EL (cell line): ENCODE results near the gene CPSF6.
"Not testable (repeated sequence)": the region's sequence is repeated elsewhere in the genome, so short reads cannot be mapped to it uniquely, and the experiment has no call there.

Source experiments
- DNase-seq: peaks from one replicate; pipeline ENCODE4 v3.0.0-alpha.2; 2016

The CPSF6 gene

GRCh38 chr12:69258655-69259054 is 19.3 kb downstream of the CPSF6 start:
- DNase-seq = no peak

- no peak for DNase-seq
Measured at GRCh38 chr12:69262264-69262974, 23.1 kb downstream of the CPSF6 start.

GRCh38 chr12:69265205-69265604 is 25.8 kb downstream of the CPSF6 start:
- DNase-seq = no peak

- not testable (repeated sequence) for DNase-seq
Measured at GRCh38 chr12:69265633-69266032, 26.3 kb downstream of the CPSF6 start.

- DNase-seq = peak; percentile 63
Measured at GRCh38 chr12:69266036-69266635, 26.8 kb downstream of the CPSF6 start.

GRCh38 chr12:69269736-69270135 is 30.4 kb downstream of the CPSF6 start:
- DNase-seq = no peak

GRCh38 chr12:69272511-69272910 is 33.1 kb downstream of the CPSF6 start:
- no peak for DNase-seq

GRCh38 chr12:69274861-69275260 is 35.5 kb downstream of the CPSF6 start:
- peak; percentile 40 for DNase-seq

GRCh38 chr12:69275471-69275891 is 36.1 kb downstream of the CPSF6 start:
- no peak for DNase-seq

- DNase-seq = no peak
Measured at GRCh38 chr12:69278814-69279782, 39.7 kb downstream of the CPSF6 start.

GRCh38 chr12:69284131-69284530 is 44.8 kb downstream of the CPSF6 start:
- peak; percentile 86 for DNase-seq

- DNase-seq = no peak
Measured at GRCh38 chr12:69287556-69287955, 48.2 kb downstream of the CPSF6 start.

GRCh38 chr12:69290545-69291277 is 51.3 kb downstream of the CPSF6 start:
- DNase-seq = peak; percentile 77

- no peak for DNase-seq
Measured at GRCh38 chr12:69291278-69291593, 51.9 kb downstream of the CPSF6 start.

- DNase-seq = no peak
Measured at GRCh38 chr12:69298133-69298532, 58.8 kb downstream of the CPSF6 start.

GRCh38 chr12:69298947-69299346 is 59.6 kb downstream of the CPSF6 start:
- no peak for DNase-seq

GRCh38 chr12:69304284-69304683 is 64.9 kb downstream of the CPSF6 start:
- no peak for DNase-seq

GRCh38 chr12:69309461-69309860 is 70.1 kb downstream of the CPSF6 start:
- no peak for DNase-seq

- no peak for DNase-seq
Measured at GRCh38 chr12:69313209-69313608, 73.8 kb downstream of the CPSF6 start.

- DNase-seq = not testable (repeated sequence)
Measured at GRCh38 chr12:69316784-69317183, 77.4 kb downstream of the CPSF6 start.

GRCh38 chr12:69317233-69317632 is 77.9 kb downstream of the CPSF6 start:
- not testable (repeated sequence) for DNase-seq

- DNase-seq = no peak
Measured at GRCh38 chr12:69318225-69318624, 78.9 kb downstream of the CPSF6 start.

GRCh38 chr12:69321351-69321750 is 82.0 kb downstream of the CPSF6 start:
- DNase-seq = no peak
